ENCODE measurements around the gene LGALS9C.
"Not testable (repeated sequence)": the region's sequence is repeated elsewhere in the genome, so short reads cannot be mapped to it uniquely, and the experiment has no call there.

The LGALS9C gene

DNA sequence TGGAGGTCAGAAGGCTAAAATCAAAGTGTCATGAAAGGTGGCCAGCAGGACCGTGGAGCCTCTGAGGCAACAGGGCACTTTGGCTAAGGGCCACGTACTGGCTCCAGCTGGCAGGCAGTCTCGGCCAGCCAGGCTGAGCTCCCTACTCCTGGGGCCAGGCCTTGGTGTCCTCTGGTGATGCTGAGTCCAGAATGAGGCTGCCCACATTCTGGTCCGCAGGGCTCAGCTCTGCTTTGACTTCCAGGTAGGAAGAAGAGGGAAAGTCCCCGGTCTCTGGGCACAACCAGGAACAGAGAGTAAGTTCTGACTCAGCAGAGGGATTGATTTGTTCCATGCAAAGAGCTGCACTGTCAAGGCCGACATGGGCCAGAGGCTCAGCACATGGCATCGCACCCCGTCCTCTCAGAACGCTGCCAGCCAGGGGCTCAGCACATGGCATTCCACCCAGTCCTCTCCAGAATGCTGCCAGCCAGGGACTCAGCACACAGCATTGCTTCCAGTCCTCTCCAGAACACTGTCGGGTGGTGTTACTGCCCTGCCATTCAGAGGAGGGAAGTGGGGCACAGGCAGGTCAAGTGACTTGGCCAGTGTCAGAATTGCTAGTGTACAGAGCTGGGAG lies 2.5 kb downstream of the LGALS9C start:
- not testable (repeated sequence) for DNase-seq (ENCODE audit: low spot score)

DNA sequence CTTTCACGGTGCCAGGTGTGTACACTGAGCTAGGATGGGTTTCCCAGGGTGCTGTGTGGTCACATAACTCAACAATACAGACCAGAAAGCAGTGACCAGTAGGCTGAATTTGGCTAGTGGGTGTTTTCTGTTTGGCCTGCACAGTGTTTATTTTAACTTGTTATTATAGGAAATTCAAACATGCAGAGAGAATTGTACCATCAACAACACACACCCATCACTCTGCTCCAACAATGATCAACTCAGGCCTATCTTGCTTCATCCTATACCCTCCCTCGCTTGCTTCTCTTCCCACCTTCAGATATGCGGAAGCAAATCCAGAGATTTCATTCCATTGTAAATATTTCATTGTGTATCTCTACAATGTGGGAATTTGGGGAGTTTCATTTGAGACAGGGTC lies 5.2 kb downstream of the LGALS9C start:
- DNase-seq (ENCODE audit: low spot score): not testable (repeated sequence)

DNA sequence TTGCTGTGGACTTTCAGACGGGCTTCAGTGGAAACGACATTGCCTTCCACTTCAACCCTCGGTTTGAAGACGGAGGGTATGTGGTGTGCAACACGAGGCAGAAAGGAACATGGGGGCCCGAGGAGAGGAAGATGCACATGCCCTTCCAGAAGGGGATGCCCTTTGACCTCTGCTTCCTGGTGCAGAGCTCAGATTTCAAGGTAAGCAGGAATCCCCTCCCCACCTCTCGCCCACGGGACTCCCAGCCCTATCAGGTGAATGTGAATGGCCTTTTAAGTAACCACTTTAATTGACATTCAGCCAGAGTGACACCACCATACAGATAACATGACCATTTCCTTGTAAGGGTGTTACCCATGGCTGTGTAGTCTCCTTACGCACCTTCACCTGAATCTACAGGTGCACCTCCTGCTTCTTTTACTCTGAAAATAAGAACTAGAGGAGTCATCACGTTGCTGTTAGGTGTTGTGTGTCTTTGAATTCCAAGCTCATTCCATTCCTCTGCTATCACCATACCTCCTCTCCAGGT lies 9.4 kb downstream of the LGALS9C start:
- not testable (repeated sequence) for DNase-seq (ENCODE audit: low spot score)

DNA sequence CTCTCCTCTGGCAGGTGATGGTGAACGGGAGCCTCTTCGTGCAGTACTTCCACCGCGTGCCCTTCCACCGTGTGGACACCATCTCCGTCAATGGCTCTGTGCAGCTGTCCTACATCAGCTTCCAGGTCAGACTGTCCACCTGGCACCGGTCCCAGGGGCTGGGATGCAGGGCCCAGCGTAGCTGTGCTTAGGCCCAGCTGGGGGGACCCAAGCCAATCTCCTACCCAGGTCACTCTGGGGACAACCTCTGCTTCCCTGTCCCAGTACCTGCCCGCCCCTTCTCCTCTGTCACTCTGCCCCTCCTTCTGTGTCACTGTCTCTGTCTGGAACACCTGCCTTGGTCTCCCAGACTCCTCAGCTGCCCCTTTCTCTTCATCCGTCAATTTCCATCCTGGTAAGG lies 11.0 kb downstream of the LGALS9C start:
- DNase-seq (ENCODE audit: low spot score): not testable (repeated sequence)

DNA sequence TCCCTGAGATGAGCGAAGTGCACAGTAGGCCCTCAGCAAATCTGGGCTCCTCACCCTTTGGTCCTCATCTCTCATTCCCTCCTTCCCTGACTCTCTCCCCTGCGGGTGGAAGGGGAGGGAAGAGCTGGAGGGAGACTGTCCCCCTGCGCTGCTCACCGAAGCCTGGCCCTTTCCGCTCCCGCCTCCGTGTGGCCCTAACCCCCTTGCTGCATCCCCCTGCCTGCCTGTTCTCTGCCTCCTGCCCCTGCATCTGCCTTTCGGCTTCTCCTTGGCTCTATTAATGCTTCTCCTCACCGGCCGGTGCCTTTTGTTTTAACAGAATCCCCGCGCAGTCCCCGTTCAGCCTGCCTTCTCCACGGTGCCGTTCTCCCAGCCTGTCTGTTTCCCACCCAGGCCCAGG lies 12.0 kb downstream of the LGALS9C start:
- DNase-seq (ENCODE audit: low spot score): not testable (repeated sequence)

DNA sequence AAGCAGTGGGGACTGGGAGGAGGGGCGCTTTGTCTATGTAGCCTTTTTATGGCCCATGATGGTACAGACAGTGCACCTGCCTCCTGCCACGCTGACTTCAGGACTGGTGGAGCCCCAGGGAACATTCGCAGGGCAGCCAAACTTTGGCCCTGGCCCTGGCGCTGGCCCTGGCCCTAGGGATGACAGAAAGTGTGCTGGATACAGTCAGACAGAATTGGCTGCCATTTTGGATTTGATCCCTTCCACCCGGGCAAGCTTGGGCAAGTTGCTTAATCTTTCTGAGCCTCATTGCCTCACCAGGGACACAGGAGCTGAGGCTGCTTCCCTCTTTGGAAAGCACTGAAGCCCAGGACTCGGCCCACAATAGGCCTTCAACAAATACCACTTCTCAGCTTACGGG lies 13.4 kb downstream of the LGALS9C start:
- DNase-seq (ENCODE audit: low spot score): not testable (repeated sequence)

DNA sequence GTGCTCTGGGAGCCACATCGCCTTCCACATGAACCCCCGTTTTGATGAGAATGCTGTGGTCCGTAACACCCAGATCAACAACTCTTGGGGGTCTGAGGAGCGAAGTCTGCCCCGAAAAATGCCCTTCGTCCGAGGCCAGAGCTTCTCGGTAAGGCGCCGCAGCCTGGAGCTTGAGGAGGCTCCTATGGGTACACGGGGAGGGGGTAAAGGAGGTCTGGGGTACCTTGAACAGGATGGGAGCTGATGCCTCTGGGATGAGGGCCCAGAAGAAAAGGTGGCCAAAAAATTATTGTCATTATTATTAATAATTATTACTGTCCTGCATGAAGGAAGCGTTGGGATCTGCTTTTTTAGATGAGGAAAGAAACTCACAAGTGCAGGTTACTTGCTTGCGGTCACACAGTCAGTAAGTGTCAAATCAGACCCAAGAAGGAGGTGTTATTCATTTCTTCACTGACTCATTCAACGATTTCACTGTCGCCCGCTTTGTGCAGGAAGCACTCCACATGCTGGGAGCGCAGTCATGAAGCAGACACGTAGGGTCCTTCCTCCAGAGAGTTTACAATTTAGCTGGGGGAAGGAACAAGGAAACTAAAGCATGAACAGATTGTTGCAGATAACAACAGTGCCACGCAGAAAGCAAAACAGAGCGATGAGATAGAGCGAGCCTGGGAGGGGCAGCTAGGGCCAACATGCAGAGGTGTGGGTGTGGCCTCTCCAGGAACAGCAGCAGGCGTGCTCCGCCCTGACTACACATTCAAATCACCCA lies 16.3 kb downstream of the LGALS9C start:
- not testable (repeated sequence) for DNase-seq (ENCODE audit: low spot score)

DNA sequence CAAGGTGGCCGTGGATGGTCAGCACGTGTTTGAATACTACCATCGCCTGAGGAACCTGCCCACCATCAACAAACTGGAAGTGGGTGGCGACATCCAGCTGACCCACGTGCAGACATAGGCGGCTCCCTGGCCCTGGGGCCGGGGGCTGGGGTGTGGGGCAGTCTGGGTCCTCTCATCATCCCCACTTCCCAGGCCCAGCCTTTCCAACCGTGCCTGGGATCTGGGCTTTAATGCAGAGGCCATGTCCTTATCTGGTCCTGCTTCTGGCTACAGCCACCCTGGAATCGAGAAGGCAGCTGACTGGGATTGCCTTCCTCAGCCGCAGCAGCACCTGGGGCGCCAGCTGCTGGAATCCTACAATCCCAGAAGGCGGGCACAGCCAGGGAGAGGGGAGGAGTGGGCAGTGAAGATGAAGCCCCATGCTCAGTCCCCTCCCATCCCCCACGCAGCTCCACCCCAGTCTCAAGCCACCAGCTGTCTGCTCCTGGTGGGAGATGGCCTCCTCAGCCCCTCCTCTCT lies 17.7 kb downstream of the LGALS9C start:
- DNase-seq (ENCODE audit: low spot score): not testable (repeated sequence)

DNA sequence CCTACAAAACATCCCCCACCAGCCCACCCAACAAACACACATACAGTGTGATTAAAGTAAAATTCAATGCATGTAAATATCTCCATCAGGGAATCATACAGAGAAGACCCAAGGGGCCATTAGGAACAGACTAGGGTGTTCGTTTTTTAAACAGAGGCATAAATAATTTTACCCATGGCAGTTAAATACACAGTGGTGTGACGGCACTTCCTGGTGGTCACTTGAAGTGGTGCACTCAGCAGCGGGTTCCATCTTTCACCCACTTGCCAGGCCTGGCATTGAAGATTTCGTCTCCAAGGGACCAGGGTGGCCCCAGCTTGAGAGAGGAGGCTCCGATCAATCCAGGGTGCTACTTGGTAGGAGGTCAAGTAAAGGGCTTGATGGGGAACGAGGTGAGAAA lies 20.5 kb downstream of the LGALS9C start:
- not testable (repeated sequence) for DNase-seq (ENCODE audit: low spot score)

DNA sequence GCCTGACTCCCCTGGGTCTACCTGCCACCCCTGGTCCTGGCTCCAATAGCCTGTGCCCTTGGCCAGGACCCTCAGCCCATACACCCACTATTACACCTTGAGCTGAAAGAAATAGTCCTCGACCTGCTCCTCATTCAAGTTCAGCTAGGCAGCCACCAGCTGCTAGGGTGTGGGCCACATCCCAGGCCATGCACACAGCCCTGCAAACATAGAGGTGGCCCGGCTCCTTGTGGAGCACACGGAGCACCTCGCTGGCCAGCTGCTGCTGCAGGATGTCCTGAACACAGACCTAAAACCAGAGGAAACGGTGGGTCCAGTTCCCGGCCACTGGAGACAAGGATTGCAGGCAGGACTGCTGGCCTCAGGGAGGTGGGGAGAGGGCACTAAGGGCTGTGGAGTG lies 22.5 kb downstream of the LGALS9C start:
- DNase-seq (ENCODE audit: low spot score): not testable (repeated sequence)

DNA sequence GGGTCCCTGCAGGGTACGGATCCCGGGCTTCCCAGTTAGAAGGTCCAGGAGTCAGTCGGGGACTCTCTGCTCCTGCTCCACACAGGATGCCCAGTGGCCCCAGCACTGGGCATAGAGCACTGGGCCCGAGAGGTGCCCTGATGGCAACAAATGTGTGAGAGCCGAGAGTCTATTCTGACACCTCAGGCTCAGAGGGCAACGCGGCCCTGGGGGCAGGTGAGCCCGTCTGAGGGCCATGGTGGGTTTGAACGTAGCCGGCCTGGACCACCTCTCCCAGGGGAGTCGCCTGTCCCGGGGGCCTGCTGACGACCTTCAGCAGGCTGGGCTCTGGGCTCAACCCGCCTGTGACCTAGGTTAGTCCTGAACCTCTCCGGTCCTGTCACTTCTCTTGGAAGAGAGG lies 23.2 kb downstream of the LGALS9C start:
- not testable (repeated sequence) for DNase-seq (ENCODE audit: low spot score)

DNA sequence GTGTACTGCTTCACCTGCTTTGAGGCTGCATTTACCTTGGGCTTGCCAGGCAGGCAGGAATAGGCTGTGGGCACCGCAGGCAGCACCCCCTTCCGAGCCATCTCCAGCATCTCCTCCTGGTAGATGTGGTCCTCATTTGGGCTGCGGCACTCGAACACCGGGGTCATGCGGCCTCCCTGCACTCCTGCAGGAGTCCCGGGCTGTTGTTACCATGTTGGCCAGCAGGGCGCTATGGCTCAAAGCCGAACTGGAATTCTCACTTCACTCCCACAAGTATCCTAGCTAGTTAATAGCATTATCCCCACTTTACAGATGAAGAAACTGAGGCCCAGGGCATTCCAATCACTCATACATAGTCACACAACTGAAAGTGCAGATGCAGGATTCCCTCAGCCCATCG lies 23.7 kb downstream of the LGALS9C start:
- not testable (repeated sequence) for DNase-seq (ENCODE audit: low spot score)

DNA sequence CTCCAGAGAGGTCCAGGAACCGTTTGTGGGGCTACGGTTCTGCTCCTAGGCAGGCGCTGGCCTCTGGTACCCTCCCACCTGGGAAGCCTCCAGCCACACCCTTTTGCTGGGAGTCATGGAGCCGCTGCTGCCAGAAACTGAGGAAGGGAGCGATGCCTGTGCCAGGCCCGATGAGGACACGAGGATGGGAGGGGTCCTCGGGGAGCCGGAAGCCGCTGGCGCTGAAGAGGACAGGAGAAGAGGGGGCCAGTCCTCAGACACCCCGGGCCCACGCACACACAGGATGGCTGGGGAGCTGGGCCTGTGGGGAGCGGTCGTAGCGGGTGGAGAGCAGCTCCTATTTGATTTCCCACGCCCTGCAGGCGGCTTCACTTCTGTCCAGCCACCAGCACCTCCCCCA lies 24.2 kb downstream of the LGALS9C start:
- not testable (repeated sequence) for DNase-seq (ENCODE audit: low spot score)

DNA sequence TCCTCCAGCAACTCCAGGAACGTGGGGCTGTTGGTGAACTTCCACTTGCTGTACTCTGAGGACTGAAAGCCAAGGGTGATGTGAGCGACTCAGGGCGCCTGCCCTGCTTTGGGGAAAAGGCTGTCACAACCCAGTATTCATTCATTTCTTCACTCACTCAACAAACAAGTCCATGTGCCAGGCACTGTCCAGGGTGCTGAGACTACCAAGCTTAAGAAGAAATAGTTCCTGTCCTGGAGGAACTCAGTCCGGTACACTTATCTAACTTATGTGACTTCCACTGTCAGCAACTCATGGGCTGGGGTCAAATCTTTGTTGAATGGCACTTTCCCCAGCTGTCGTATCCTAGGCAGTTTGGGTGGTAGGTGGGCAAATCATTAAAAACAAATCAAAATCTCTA lies 26.6 kb downstream of the LGALS9C start:
- DNase-seq (ENCODE audit: low spot score): not testable (repeated sequence)

DNA sequence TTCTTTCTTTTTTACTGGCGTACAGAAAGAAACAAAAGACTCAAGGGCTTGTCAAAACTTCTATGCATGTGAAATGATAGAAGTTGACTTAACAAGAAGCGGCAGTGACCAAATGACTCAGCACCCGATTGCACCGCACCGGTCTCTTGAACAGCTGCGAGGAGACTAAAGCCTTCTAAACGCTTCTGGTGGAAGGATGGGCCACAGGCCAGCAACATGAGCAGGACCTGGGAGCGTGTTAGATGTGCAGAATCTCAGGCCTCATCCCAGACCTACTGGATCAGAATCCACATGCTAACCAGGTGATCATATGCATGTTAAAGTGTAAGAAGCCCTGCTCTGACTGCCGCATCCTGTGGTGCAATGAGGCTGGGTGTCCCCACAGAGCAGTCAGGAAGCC lies 31.1 kb downstream of the LGALS9C start:
- not testable (repeated sequence) for DNase-seq (ENCODE audit: low spot score)

DNA sequence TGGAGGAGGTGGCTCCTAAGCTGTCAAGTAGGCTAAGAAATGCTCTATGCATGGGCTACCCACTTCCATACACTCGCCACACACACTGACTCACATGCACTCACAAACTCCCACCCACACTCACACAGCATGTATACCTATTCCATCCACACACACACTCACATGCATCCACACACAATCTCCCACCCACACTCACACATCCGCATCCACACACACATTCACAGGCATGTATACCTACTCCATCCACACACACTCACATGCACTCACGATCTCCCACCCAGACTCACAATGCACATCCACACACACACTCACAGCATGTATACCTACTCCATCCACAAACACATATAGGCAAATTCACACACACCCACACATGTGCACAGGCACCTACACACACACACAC lies 32.1 kb downstream of the LGALS9C start:
- DNase-seq (ENCODE audit: low spot score): not testable (repeated sequence)

DNA sequence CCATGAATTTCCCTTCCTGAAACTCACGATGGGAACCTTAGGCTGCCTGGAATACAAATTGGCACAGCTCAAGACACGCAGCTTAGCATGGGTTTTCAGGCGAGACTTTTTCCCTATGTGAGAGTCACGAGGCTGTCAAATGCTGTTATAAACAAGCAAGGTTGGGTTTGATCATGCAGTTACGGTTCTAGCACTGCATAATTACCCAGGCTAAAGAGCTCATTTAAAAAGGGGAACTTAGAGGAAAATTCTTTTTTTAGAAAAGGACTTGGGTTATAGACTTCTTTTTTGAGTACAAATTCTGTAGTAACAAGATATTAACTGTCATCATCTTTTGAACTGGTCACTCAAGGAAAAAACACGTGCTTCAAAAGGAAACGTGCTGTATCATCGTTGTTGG lies 44.5 kb downstream of the LGALS9C start:
- DNase-seq (ENCODE audit: low spot score): not testable (repeated sequence)

DNA sequence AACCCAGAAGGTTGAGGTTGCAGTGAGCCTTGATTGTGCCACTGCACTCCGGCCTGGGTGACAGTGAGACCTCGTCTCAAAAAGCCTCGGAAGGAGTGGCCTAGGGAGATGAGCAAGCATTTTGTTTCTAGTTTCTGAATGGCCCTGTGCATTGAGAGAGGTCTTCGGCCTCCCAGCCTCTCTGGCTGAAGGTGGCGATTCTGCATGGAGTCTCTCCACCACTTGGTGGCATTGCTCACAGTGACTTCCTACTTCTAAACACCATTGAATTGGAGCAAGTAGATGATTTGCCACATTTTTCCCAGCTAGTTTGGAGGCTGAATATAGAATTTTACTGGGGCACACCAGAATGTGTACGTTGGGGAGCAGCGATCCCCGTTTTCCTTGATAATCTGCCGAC lies 48.4 kb downstream of the LGALS9C start:
- not testable (repeated sequence) for DNase-seq (ENCODE audit: low spot score)

DNA sequence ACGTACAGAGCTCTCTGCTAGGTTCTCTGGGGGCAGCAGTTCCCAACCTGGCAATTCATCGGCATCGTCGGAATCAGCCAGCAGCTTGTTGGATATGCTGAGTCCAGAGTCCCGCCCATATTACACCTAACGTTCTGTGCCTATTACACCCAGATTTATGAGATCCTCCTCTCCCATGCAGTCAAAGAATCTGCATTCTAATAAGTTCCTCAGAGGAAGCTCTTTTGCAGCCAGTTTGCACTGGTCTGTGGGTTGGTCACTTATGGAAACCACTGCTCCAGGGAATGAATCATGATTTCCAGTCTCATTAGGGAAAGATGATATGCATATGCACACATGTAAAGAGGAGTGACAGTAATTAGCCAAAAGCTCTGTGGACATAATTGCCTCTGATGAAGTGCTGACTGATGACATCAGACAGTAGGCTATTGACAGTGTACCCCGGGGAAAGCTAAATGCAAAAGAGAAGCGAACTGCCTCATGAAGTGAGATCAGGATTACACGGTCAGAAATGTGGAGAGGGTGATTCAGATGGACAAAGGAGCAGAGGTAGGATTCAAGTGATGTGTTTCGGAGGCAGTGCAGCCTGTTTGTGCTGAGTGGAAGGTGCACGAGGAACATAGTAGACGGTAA lies 49.7 kb downstream of the LGALS9C start:
- not testable (repeated sequence) for DNase-seq (ENCODE audit: low spot score)

DNA sequence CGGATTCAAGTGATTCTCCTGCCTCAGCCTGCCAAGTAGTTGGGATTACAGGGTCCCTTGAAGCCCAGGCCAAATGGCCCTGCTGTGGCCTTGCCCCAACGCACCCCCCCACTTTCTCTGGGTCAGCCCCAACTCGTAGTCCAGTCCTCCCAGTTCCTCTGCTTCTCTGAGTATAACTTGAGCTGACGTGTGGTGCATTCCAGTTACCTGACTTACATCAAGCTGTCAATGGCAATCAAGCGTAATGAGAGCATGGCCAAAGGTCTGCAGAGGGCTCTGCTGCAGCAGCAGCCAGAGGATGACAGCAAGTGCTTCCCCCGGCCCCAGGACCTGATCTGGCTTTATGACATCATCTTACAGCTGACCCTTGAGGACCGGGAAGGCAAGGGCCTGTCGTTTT lies 50.8 kb downstream of the LGALS9C start:
- not testable (repeated sequence) for DNase-seq (ENCODE audit: low spot score)

DNA sequence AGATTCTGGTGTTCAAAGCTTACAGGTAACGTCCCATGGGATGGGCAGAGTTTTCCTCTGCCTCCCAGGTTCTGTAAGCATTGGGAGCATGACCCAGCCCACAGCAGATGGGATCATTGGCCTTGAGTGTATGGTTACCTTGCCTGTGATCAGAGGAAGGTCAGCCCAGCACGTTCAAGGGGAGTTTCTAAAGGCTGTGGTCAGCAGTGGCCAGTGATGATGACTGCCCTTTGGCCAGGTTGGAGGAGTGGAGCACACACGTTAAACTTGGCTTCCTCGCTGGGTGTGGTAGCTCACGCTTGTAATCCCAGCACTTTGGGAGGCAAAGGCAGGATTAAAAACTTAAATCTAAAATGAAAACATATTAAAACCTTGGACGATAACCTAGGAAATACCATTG lies 51.8 kb downstream of the LGALS9C start:
- not testable (repeated sequence) for DNase-seq (ENCODE audit: low spot score)

DNA sequence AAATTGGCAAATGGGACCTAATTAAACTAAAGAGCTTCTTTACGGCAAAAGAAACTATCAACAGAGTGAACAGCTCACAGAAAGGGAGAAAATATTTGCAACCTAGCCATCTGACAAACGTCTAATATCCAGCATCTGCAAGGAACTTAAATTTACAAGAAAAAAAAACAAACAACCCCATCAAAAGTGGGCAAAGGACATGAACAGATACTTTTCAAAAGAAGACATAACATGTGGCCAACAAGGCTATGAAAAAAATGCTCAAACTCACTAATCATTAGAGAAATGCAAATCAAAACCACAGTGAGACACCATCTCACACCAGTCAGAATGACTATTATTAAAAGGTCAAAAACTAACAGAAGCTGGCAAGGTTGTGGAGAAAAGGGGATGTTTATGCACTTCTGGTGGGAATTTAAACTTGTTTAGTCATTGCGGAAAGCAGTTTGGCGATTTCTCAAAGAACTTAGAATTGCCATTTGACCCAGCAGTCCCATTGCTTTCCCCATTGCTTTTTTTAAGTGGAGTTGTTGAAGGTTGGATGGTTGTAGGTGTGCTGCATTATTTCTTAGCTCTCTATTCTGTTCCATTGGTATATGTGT lies 52.4 kb downstream of the LGALS9C start:
- not testable (repeated sequence) for DNase-seq (ENCODE audit: low spot score)

Data from NAMALWA (cell line).